Trophoblast cell (in vitro differentiated cells and primary cell): ENCODE measurements around the gene PTPRCAP.

Source experiments
- DNase-seq, 2 donors: peaks; one replicate each; pipeline ENCODE4 v3.0.0-alpha.2; 2016
- H2AFZ ChIP-seq: 2 replicates; pipeline ENCODE4 v1.6.1; 2013; ENCODE audit warnings: low read length, moderate library complexity, mild to moderate bottlenecking; ENCODE audit not compliant: insufficient read depth, poor library complexity
- H2AK5ac ChIP-seq: 2 replicates; pipeline ENCODE4 v1.6.1; 2013; ENCODE audit warnings: mild to moderate bottlenecking, low read length
- H2BK120ac ChIP-seq: 2 replicates; pipeline ENCODE4 v1.6.1; 2013; ENCODE audit warnings: low read length, mild to moderate bottlenecking, moderate library complexity; ENCODE audit not compliant: insufficient read depth, poor library complexity
- H2BK12ac ChIP-seq: 2 replicates; pipeline ENCODE4 v1.6.1; 2013; ENCODE audit warnings: mild to moderate bottlenecking, low read length, moderate library complexity
- H2BK5ac ChIP-seq: 2 replicates; pipeline ENCODE4 v1.6.1; 2013; ENCODE audit warnings: low read length, low read depth, moderate library complexity, mild to moderate bottlenecking; ENCODE audit not compliant: poor library complexity
- H3K14ac ChIP-seq: 2 replicates; pipeline ENCODE4 v1.6.1; 2013; ENCODE audit warnings: mild to moderate bottlenecking, low read length
- H3K18ac ChIP-seq: 2 replicates; pipeline ENCODE4 v1.6.1; 2013; ENCODE audit warnings: mild to moderate bottlenecking, low read length
- H3K23ac ChIP-seq: 2 replicates; pipeline ENCODE4 v1.6.1; 2013; ENCODE audit warnings: low read length
- H3K27ac ChIP-seq: 2 replicates; pipeline ENCODE4 v1.5.1; 2013; ENCODE audit warnings: low read depth, mild to moderate bottlenecking, inconsistent platforms, low read length, moderate library complexity
- H3K27me3 ChIP-seq: 2 replicates; pipeline ENCODE4 v1.6.1; 2013; ENCODE audit warnings: inconsistent platforms, mild to moderate bottlenecking, low read length, moderate library complexity; ENCODE audit not compliant: insufficient read depth
- H3K36me3 ChIP-seq, 2 experiments: 1 replicate in 1 of 2; 2 replicates in 1 of 2; pipeline ENCODE4 v1.6.1; 2013; ENCODE audit warnings: low read length in 2 of 2, mild to moderate bottlenecking in 2 of 2, moderate library complexity in 1 of 2; ENCODE audit not compliant: insufficient read depth in 2 of 2, control insufficient read depth in 1 of 2
- H3K4ac ChIP-seq: 2 replicates; pipeline ENCODE4 v1.6.1; 2013; ENCODE audit warnings: low read depth, mild to moderate bottlenecking, low read length, moderate library complexity
- H3K4me1 ChIP-seq, 2 experiments: 1 replicate in 1 of 2; 2 replicates in 1 of 2; pipeline ENCODE4 v1.6.1; 2013; ENCODE audit warnings: low read length in 2 of 2, mild to moderate bottlenecking in 2 of 2, moderate library complexity in 1 of 2; ENCODE audit not compliant: insufficient read depth in 2 of 2, control insufficient read depth in 1 of 2
- H3K4me2 ChIP-seq: 2 replicates; pipeline ENCODE4 v1.6.1; 2013; ENCODE audit warnings: inconsistent platforms, mild to moderate bottlenecking, low read length, moderate library complexity
- H3K4me3 ChIP-seq: 2 replicates; pipeline ENCODE4 v1.5.1; 2013; ENCODE audit warnings: mild to moderate bottlenecking, low read depth, low read length, inconsistent platforms
- H3K79me1 ChIP-seq: one replicate; pipeline ENCODE4 v1.6.1; 2013; ENCODE audit warnings: low read length
- H3K79me2 ChIP-seq: 2 replicates; pipeline ENCODE4 v1.6.1; 2013; ENCODE audit warnings: low read length, mild to moderate bottlenecking; ENCODE audit not compliant: control insufficient read depth, insufficient read depth, poor library complexity
- H3K9ac ChIP-seq: 2 replicates; pipeline ENCODE4 v1.6.1; 2013; ENCODE audit warnings: mild to moderate bottlenecking, low read length
- H3K9me3 ChIP-seq: 2 replicates; pipeline ENCODE4 v1.6.1; 2013; ENCODE audit warnings: low read depth, mild to moderate bottlenecking, control low read depth, inconsistent platforms, low read length; ENCODE audit not compliant: insufficient read depth
- H4K12ac ChIP-seq: 2 replicates; pipeline ENCODE4 v1.6.1; 2013; ENCODE audit warnings: low read depth, mild to moderate bottlenecking, low read length, moderate library complexity
- H4K8ac ChIP-seq: 2 replicates; pipeline ENCODE4 v1.6.1; 2013; ENCODE audit warnings: low read depth, mild to moderate bottlenecking, low read length, moderate library complexity
- H4K91ac ChIP-seq: one replicate; pipeline ENCODE4 v1.6.1; 2013; ENCODE audit warnings: low read depth, mild to moderate bottlenecking, low read length, moderate library complexity
- WGBS: extraction: QIAGEN DNeasy Blood & Tissue Kit; methylation state at CpG from one replicate; pipeline ENCODE4 v1.1.7; 2013; ENCODE audit warnings: missing lambda C conversion rate; ENCODE audit not compliant: insufficient read length, insufficient coverage; ENCODE audit errors: extremely low coverage; 5-methylcytosine and 5-hydroxymethylcytosine counted together

PTPRCAP gene

DNA sequence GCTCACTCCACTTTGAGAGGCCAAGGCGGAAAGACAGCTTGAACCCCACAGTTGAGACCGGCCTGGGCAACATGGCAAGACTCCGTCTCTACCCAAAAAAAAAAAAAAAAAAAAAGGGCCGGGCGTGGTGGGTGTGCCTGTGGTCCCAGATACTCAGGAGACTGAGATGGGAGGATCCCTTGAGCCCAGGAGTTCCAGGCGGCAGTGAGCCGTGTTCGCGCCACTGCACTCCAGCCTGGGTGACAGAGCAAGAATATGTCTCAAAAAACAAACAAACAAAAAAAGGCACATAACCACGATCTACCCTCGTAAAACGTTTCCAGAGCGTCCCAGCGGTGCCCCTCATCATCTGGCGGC lies 46.6 kb downstream of the PTPRCAP start:
- Histone ChIP-seq H3K14ac (no peak overlapping the region), H3K27ac (no peak overlapping the region), H2AK5ac (no peak overlapping the region), H2BK5ac (no peak overlapping the region), H3K79me1 (peaks cover 7% of the 10 kb centered on the region), H3K4me1 (peaks cover 9 to 10% of the 10 kb centered on the region in 2 experiments), H2BK12ac (no peak overlapping the region), H4K12ac (peak overlapping the region; percentile 71), H3K27me3 (no peaks in the 10 kb centered on the region), H3K4ac (peak overlapping the region; percentile 12), H3K9ac (peak overlapping the region; percentile 78), H4K91ac (peak overlapping the region; percentile 86), H2AFZ (peak overlapping the region; percentile 27), H3K9me3 (no peaks in the 10 kb centered on the region), H3K4me3 (peak overlapping the region; percentile 76), H3K4me2 (peak overlapping the region; percentile 92), H3K36me3 (peaks cover 15 to 16% of the 10 kb centered on the region in 2 experiments), H3K18ac (peak overlapping the region; percentile 43), H3K79me2 (peaks cover 6% of the 10 kb centered on the region), H2BK120ac (no peak overlapping the region), H3K23ac (no peak overlapping the region), H4K8ac (peak overlapping the region; percentile 83)
- no peak for DNase-seq
- WGBS, result no CpG with 5 or more reads among the region's 15 CpGs

DNA sequence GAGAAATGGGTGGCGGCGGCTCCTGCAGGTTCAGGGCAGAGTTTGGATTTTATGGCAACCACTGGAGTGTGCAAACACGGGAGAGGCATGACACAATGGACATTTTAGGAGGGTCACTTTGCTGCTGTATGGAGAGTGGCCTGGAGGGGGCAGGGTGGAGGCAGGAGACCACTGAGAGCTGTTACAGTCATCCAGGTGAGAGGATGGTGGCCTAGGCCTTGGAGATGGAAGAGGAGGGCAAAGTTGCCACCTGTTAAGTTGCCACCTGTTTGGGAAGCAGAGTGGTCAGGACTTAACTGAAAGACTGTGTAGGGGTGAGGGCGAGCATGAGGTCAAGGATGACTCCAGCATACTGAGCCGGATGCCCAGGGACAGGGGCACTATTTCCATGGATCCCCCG lies 48.0 kb downstream of the PTPRCAP start:
- DNase-seq, result peak; percentile 40 to 69
- H2BK12ac ChIP-seq, result no peak overlapping the region
- whole genome bisulfite sequencing, result no CpG with 5 or more reads among the region's 6 CpGs
- no peak overlapping the region for H4K8ac ChIP-seq
- H3K4me3 ChIP-seq, result no peak overlapping the region
- no peak overlapping the region for H3K18ac ChIP-seq
- no peak overlapping the region for H2BK120ac ChIP-seq
- H2BK5ac ChIP-seq, result no peak overlapping the region
- H3K23ac ChIP-seq, result no peak overlapping the region
- no peak overlapping the region for H3K9ac ChIP-seq
- no peak overlapping the region for H2AFZ ChIP-seq
- peaks cover 6% of the 10 kb centered on the region for H3K79me2 ChIP-seq
- no peak overlapping the region for H3K4ac ChIP-seq
- H3K27me3 ChIP-seq, result no peaks in the 10 kb centered on the region
- peaks cover 7% of the 10 kb centered on the region for H3K79me1 ChIP-seq
- H3K36me3 ChIP-seq, result peaks cover 8 to 9% of the 10 kb centered on the region in 2 experiments
- no peak overlapping the region for H2AK5ac ChIP-seq
- no peak overlapping the region for H4K12ac ChIP-seq
- no peak overlapping the region for H3K14ac ChIP-seq
- H3K27ac ChIP-seq, result no peak overlapping the region
- H3K4me1 ChIP-seq, result peaks cover 9 to 10% of the 10 kb centered on the region in 2 experiments
- H4K91ac ChIP-seq, result no peak overlapping the region
- H3K9me3 ChIP-seq, result no peaks in the 10 kb centered on the region
- H3K4me2 ChIP-seq, result no peak overlapping the region

DNA sequence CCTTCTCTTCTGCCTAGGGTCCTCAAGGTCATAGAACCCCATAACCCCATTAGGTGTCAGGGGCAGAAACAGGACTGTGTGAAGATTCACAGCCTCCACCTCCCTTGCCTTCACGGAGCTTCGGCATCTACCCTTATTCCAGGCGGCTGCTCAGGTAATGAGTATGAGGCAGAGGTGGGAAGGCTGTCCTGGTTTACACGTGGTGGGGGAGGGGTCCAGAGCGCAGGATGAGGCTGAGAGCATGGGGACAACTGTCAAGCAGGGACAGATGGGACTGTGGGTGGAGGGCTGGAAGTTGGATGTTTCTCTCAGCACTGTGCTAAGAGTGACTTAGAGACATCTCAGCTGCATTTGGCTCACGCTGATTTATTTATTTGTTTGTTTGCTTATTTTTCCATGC lies 50.0 kb downstream of the PTPRCAP start:
- H3K36me3 ChIP-seq, result no peaks in the 10 kb centered on the region
- H3K9me3 ChIP-seq, result no peaks in the 10 kb centered on the region
- no peak overlapping the region for H2BK12ac ChIP-seq
- H3K14ac ChIP-seq, result no peak overlapping the region
- H3K79me2 ChIP-seq, result peaks cover 6% of the 10 kb centered on the region
- H2AFZ ChIP-seq, result no peak overlapping the region
- H3K23ac ChIP-seq, result no peak overlapping the region
- no peak overlapping the region for H2BK120ac ChIP-seq
- H2BK5ac ChIP-seq, result no peak overlapping the region
- H2AK5ac ChIP-seq, result no peak overlapping the region
- H3K27me3 ChIP-seq, result no peaks in the 10 kb centered on the region
- no peak for DNase-seq
- no peak overlapping the region for H4K91ac ChIP-seq
- no CpG with 5 or more reads among the region's 6 CpGs for WGBS
- H3K4me1 ChIP-seq, result peaks cover 6 to 7% of the 10 kb centered on the region in 2 experiments
- no peak overlapping the region for H3K4me2 ChIP-seq
- H3K27ac ChIP-seq, result no peak overlapping the region
- H3K79me1 ChIP-seq, result peaks cover 7% of the 10 kb centered on the region
- no peak overlapping the region for H4K8ac ChIP-seq
- no peak overlapping the region for H3K9ac ChIP-seq
- no peak overlapping the region for H3K4ac ChIP-seq
- H4K12ac ChIP-seq, result no peak overlapping the region
- no peak overlapping the region for H3K4me3 ChIP-seq
- H3K18ac ChIP-seq, result no peak overlapping the region

DNA sequence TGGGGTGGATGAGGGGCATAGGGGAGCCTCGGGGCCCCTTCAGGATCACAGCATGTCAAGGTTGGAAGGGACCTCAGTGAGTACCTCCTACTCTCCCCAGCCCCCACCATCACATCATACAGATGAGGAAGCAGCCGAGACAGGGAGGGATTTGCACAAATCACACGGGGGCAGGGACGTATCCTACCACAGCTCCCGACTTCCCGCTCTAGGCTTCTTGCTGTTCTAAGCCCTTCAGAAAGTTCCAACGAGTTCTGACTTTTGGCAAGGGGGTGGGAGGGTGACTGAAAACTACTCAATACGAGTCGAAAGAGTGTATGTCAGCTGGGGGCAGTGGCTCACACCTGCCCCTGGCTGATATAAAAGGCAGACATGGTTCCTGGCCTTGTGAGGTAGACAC lies 50.4 kb downstream of the PTPRCAP start:
- no CpG with 5 or more reads among the region's 9 CpGs for WGBS
- no peaks in the 10 kb centered on the region for H3K36me3 ChIP-seq

More for the DNA sequence above, 50.4 kb downstream of the PTPRCAP start:
- H3K9me3 ChIP-seq, result no peaks in the 10 kb centered on the region
- H2AFZ ChIP-seq, result no peak overlapping the region
- no peak overlapping the region for H3K4me3 ChIP-seq
- H3K14ac ChIP-seq, result no peak overlapping the region
- peaks cover 6% of the 10 kb centered on the region for H3K79me2 ChIP-seq
- no peak overlapping the region for H2BK12ac ChIP-seq
- H3K23ac ChIP-seq, result no peak overlapping the region
- H2BK5ac ChIP-seq, result no peak overlapping the region
- peaks cover 3% of the 10 kb centered on the region in 2 experiments for H3K4me1 ChIP-seq
- peaks cover 7% of the 10 kb centered on the region for H3K79me1 ChIP-seq
- H3K9ac ChIP-seq, result no peak overlapping the region
- H2AK5ac ChIP-seq, result no peak overlapping the region
- no peak overlapping the region for H3K4ac ChIP-seq
- H4K91ac ChIP-seq, result peak overlapping the region; percentile 31
- no peak overlapping the region for H2BK120ac ChIP-seq
- H3K27me3 ChIP-seq, result no peaks in the 10 kb centered on the region
- no peak for DNase-seq
- H3K4me2 ChIP-seq, result no peak overlapping the region
- no peak overlapping the region for H3K27ac ChIP-seq
- no peak overlapping the region for H4K8ac ChIP-seq
- no peak overlapping the region for H3K18ac ChIP-seq
- H4K12ac ChIP-seq, result no peak overlapping the region
